Vagina (tissue), 2 donors: ENCODE measurements around the gene CHD9. TPM values are rescaled to one million over a fixed set of nuclear protein-coding genes. Genes with fewer than 3 reads are reported as not detected.

ENCODE experiments used
- DNase-seq, 2 donors: peaks; one replicate each; pipeline ENCODE4 v3.0.0-alpha.2; 2017; ENCODE audit errors: extremely low spot score in 2 of 2
- H3K27ac ChIP-seq: fragments of 200-600 bp; sonication (generic); one replicate; pipeline ENCODE4 v1.5.1; 2019
- H3K27me3 ChIP-seq: fragments of 200-600 bp; sonication (generic); one replicate; pipeline ENCODE4 v1.5.1; 2019
- H3K36me3 ChIP-seq, 2 donors: fragments of 200-600 bp; sonication (generic); one replicate each; pipeline ENCODE4 v1.5.1; 2017 to 2019
- H3K4me1 ChIP-seq: fragments of 200-600 bp; sonication (generic); one replicate; pipeline ENCODE4 v1.5.1; 2019
- H3K4me3 ChIP-seq, 2 donors: fragments of 200-600 bp; sonication (generic); 1 replicate in 1 of 2; 2 replicates in 1 of 2; pipeline ENCODE4 v1.5.1; 2016 to 2019
- H3K9me3 ChIP-seq: fragments of 200-600 bp; sonication (generic); one replicate; pipeline ENCODE4 v1.5.1; 2019
- CTCF ChIP-seq, 3 experiments: fragments of 450-650 bp in 2 of 3; fragments of 200-600 bp in 1 of 3; sonication (generic) in 1 of 3; IDR thresholded peaks; one replicate each; pipeline ENCODE4 v1.5.1; 2017 to 2019; ENCODE audit warnings: antibody characterized with exemption in 3 of 3, mild to moderate bottlenecking in 2 of 3, moderate library complexity in 2 of 3
- POLR2A ChIP-seq, 2 donors: fragments of 450-650 bp; IDR thresholded peaks; one replicate each; pipeline ENCODE4 v1.6.1; 2017; ENCODE audit warnings: antibody characterized with exemption in 2 of 2, mild to moderate bottlenecking in 2 of 2, moderate library complexity in 2 of 2
- POLR2AphosphoS5 ChIP-seq, 2 donors: sonication (generic); formaldehyde crosslinking; IDR thresholded peaks; one replicate each; pipeline ENCODE4 v1.9.0; 2017; ENCODE audit warnings: antibody characterized with exemption in 2 of 2, mild to moderate bottlenecking in 2 of 2, low read depth in 1 of 2; ENCODE audit not compliant: insufficient read depth in 1 of 2
- intact Hi-C: fragments of 100-400 bp; cut with DNase I; formaldehyde crosslinking; loops from one replicate; pipeline ENCODE4 v1.15.1; 2023
- total RNA-seq: library from RNA; depleted of rRNA; stranded (reverse); fragments of >200 nt; gene quantifications from one replicate; pipeline ENCODE4 v1.2.3, GENCODE V29; 2016

CHD9 gene
- total RNA-seq, 1 donor from 2014 or later, result 77.6 TPM

- Histone ChIP-seq H3K4me3 (no peak overlapping the region), H3K27me3 (no peaks in the 10 kb centered on the region), H3K27ac (no peak overlapping the region), H3K9me3 (no peaks in the 10 kb centered on the region), H3K4me1 (peaks cover 14% of the 10 kb centered on the region), H3K36me3 (no peaks in the 10 kb centered on the region)
- DNase-seq, result no peak
- intact Hi-C loops, result no loop called here
- TF ChIP-seq POLR2AphosphoS5 (IDR thresholded peaks at IDR 0.05; ENCODE audit: insufficient read depth in 1 of 2, low read depth in 1 of 2) (no peak), CTCF (IDR thresholded peaks at IDR 0.05) (no peak), POLR2A (IDR thresholded peaks at IDR 0.05) (no peak)
These were observed 50.8 kb downstream of the CHD9 start for GRCh38 chr16:53105565-53105964.

- Histone ChIP-seq H3K27ac (no peak overlapping the region), H3K4me1 (no peaks in the 10 kb centered on the region), H3K27me3 (no peaks in the 10 kb centered on the region), H3K36me3 (no peaks in the 10 kb centered on the region), H3K4me3 (no peak overlapping the region), H3K9me3 (no peaks in the 10 kb centered on the region)
- DNase-seq, result no peak
- intact Hi-C loops, result no loop called here
- TF ChIP-seq POLR2A (IDR thresholded peaks at IDR 0.05) (no peak), POLR2AphosphoS5 (IDR thresholded peaks at IDR 0.05; ENCODE audit: insufficient read depth in 1 of 2, low read depth in 1 of 2) (no peak), CTCF (IDR thresholded peaks at IDR 0.05) (no peak)
These were observed 56.4 kb downstream of the CHD9 start for GRCh38 chr16:53111078-53111791.

- H3K27ac ChIP-seq, result no peak overlapping the region
- H3K27me3 ChIP-seq, result no peaks in the 10 kb centered on the region
- H3K4me1 ChIP-seq, result no peaks in the 10 kb centered on the region
- no peaks in the 10 kb centered on the region for H3K9me3 ChIP-seq
- DNase-seq, result no peak
- intact Hi-C loops, result no loop called here
- no peak overlapping the region for H3K4me3 ChIP-seq
- TF ChIP-seq POLR2AphosphoS5 (IDR thresholded peaks at IDR 0.05; ENCODE audit: insufficient read depth in 1 of 2, low read depth in 1 of 2), result no peak
- no peak for TF ChIP-seq CTCF (IDR thresholded peaks at IDR 0.05)
- TF ChIP-seq POLR2A (IDR thresholded peaks at IDR 0.05), result no peak
- H3K36me3 ChIP-seq, result no peaks in the 10 kb centered on the region
These were observed 57.2 kb downstream of the CHD9 start for GRCh38 chr16:53112015-53112414.

- intact Hi-C loops, result no loop called here
These were observed 60.3 kb downstream of the CHD9 start for GRCh38 chr16:53115047-53115446.

More at GRCh38 chr16:53115047-53115446, 60.3 kb downstream of the CHD9 start:
- no peak overlapping the region for H3K4me3 ChIP-seq
- H3K27ac ChIP-seq, result no peak overlapping the region
- TF ChIP-seq POLR2A (IDR thresholded peaks at IDR 0.05) (no peak), CTCF (IDR thresholded peaks at IDR 0.05) (no peak), POLR2AphosphoS5 (IDR thresholded peaks at IDR 0.05; ENCODE audit: insufficient read depth in 1 of 2, low read depth in 1 of 2) (no peak)
- H3K27me3 ChIP-seq, result no peaks in the 10 kb centered on the region
- H3K9me3 ChIP-seq, result no peaks in the 10 kb centered on the region
- no peaks in the 10 kb centered on the region for H3K4me1 ChIP-seq
- DNase-seq, result no peak
- H3K36me3 ChIP-seq, result no peaks in the 10 kb centered on the region
